ENCODE results near the gene SSH3.

Gene SSH3

GRCh38 chr11:67272327-67273259 lies 30.7 kb upstream of the SSH3 start:
- DNase-seq (peak; percentile 57), ATAC-seq (peak; percentile 16)
- Mint-ChIP-seq H3K9me3 (no peaks in the 10 kb centered on the region), H3K4me1 (peaks cover 98% of the 10 kb centered on the region), H3K36me3 (ENCODE audit: low read depth) (peaks cover 58% of the 10 kb centered on the region), H3K27ac (peak overlapping the region; percentile 100), H3K27me3 (no peaks in the 10 kb centered on the region), H3K4me3 (peak overlapping the region; percentile 95)

DNA sequence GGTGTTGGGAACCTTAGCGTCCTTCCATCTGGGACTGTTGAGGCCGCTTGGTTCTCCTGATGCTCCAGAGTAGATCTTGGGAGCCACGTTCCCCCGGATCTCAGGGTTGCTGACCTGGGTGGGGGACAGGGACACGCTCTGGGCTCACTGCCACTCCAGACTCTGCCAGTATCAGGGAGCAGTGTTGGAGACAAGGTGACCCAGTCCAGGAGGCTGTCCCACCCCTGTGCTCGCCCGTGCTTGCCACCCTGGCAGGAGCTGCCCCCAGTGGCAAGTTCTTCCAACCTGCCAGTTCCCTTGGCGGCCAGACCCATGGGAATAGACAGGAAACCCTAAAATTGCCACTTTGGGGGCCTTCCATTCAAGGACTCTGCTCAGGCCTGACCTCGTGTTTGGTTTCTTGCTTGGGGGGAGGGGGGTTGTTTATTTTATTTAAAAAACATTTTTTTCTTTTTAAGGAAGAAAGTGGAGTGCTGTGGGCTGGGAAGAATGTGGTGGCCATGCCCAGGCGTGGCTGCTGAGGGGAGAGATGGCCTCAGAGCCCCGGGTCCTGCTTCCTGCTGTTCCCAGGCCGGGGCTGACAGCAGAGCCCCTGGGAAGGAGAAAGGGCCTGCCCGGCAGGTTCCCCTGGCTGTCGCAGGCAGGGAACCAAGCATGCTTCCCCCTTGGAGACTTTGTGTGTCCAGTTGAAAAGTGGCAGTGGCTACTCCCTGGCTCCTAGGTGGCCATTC lies 29.9 kb upstream of the SSH3 start:
- Mint-ChIP-seq H3K9me3 (no peaks in the 10 kb centered on the region), H3K27ac (peak overlapping the region; percentile 100), H3K27me3 (no peaks in the 10 kb centered on the region), H3K36me3 (ENCODE audit: low read depth) (peaks cover 53% of the 10 kb centered on the region), H3K4me3 (peak overlapping the region; percentile 95), H3K4me1 (peaks cover 98% of the 10 kb centered on the region)
- ATAC-seq (no peak), DNase-seq (no peak)

GRCh38 chr11:67274768-67275605 lies 28.3 kb upstream of the SSH3 start:
- no peaks in the 10 kb centered on the region for H3K27me3 Mint-ChIP-seq
- H3K36me3 Mint-ChIP-seq (ENCODE audit: low read depth), result peaks cover 47% of the 10 kb centered on the region
- H3K9me3 Mint-ChIP-seq, result no peaks in the 10 kb centered on the region
- peak overlapping the region; percentile 49 for H3K4me3 Mint-ChIP-seq
- H3K4me1 Mint-ChIP-seq, result peaks cover 95% of the 10 kb centered on the region
- H3K27ac Mint-ChIP-seq, result peak overlapping the region; percentile 100
- DNase-seq, result no peak
- ATAC-seq, result no peak

GRCh38 chr11:67275606-67276409 lies 27.5 kb upstream of the SSH3 start:
- Mint-ChIP-seq H3K9me3 (no peaks in the 10 kb centered on the region), H3K36me3 (ENCODE audit: low read depth) (peaks cover 42% of the 10 kb centered on the region), H3K27me3 (no peaks in the 10 kb centered on the region), H3K4me3 (peak overlapping the region; percentile 37), H3K4me1 (peaks cover 90% of the 10 kb centered on the region), H3K27ac (peak overlapping the region; percentile 100)
- DNase-seq (no peak), ATAC-seq (no peak)

DNA sequence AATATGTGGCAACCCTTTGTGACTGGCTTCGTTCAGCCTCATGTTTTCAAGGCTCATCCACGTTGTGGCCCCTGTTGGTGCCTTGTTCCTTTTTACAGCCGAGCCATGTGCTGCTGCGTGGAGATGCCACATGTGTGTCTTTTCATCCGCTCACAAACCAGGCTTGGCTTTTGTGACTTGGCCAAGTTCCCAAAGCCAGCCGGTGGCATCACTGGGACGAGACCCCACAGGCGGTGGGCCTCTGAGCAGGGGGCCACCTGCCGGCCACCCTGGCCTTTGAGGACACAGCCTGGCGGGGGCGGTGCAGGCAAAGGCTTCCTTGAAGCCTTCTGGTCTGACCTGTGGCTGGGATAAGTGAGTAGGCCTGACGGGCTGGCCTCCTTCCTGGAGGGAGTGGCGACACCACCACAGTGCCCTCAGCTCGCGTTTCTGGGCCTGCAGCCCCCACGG lies 26.5 kb upstream of the SSH3 start:
- peak overlapping the region; percentile 78 for H3K4me3 Mint-ChIP-seq
- ATAC-seq, result peak; percentile 72
- H3K9me3 Mint-ChIP-seq, result no peaks in the 10 kb centered on the region
- DNase-seq, result peak; percentile 81
- peak overlapping the region; percentile 100 for H3K27ac Mint-ChIP-seq
- no peaks in the 10 kb centered on the region for H3K27me3 Mint-ChIP-seq
- peaks cover 34% of the 10 kb centered on the region for H3K36me3 Mint-ChIP-seq (ENCODE audit: low read depth)
- H3K4me1 Mint-ChIP-seq, result peaks cover 80% of the 10 kb centered on the region

- peak; percentile 79 for ATAC-seq
- H3K27ac Mint-ChIP-seq, result peak overlapping the region; percentile 100
- no peaks in the 10 kb centered on the region for H3K9me3 Mint-ChIP-seq
- DNase-seq, result peak; percentile 89
- H3K27me3 Mint-ChIP-seq, result no peaks in the 10 kb centered on the region
- peak overlapping the region; percentile 78 for H3K4me3 Mint-ChIP-seq
- H3K4me1 Mint-ChIP-seq, result peaks cover 75% of the 10 kb centered on the region
- peaks cover 36% of the 10 kb centered on the region for H3K36me3 Mint-ChIP-seq (ENCODE audit: low read depth)
These were observed 25.9 kb upstream of the SSH3 start for GRCh38 chr11:67277231-67277961.

GRCh38 chr11:67278135-67278938 lies 25.0 kb upstream of the SSH3 start:
- H3K4me1 Mint-ChIP-seq, result peaks cover 67% of the 10 kb centered on the region
- ATAC-seq (no peak), DNase-seq (no peak)
- H3K9me3 Mint-ChIP-seq, result no peaks in the 10 kb centered on the region
- H3K27me3 Mint-ChIP-seq, result no peaks in the 10 kb centered on the region
- peaks cover 33% of the 10 kb centered on the region for H3K36me3 Mint-ChIP-seq (ENCODE audit: low read depth)
- H3K4me3 Mint-ChIP-seq, result peak overlapping the region; percentile 78
- peak overlapping the region; percentile 100 for H3K27ac Mint-ChIP-seq

GRCh38 chr11:67278939-67279588 lies 24.3 kb upstream of the SSH3 start:
- H3K36me3 Mint-ChIP-seq (ENCODE audit: low read depth), result peaks cover 35% of the 10 kb centered on the region
- no peaks in the 10 kb centered on the region for H3K27me3 Mint-ChIP-seq
- DNase-seq (no peak), ATAC-seq (no peak)
- H3K4me1 Mint-ChIP-seq, result peaks cover 60% of the 10 kb centered on the region
- H3K27ac Mint-ChIP-seq, result peak overlapping the region; percentile 83
- H3K9me3 Mint-ChIP-seq, result no peaks in the 10 kb centered on the region
- no peak overlapping the region for H3K4me3 Mint-ChIP-seq

DNA sequence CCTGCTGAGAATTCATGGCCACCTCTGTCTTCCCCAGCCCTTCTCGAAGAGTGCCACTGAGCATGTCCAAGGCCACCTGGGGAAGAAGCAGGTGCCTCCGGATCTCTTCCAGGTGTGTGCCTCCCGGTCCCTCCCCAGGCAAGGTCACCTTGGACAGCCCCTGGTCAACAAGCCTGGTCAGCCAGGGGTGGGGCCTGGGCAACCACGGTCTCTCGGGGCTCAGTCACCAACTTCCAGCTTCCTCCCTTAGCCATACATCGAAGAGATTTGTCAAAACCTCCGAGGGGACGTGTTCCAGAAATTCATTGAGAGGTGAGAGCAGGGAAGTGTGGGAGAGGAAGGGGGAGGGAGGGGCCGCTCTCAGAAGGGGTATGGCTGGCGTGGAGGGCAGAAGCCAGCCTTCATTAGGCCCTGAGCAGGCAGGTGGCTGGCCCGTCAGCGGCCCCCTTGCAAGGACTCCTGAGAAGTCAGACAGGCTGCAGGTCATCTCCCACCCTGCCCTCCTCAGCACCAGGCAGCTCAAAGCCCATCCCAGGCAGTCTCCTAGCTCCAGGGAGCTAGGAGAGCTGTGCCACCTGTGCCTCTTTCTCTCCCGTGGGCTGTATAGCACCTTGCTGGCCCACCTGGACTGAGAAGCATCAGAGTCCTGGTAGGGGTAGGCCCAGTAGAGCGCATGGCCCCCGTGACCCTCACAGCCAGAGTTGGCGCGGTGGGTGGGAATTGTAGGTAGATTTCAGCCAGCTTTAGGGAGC lies 23.6 kb upstream of the SSH3 start:
- no peaks in the 10 kb centered on the region for H3K27me3 Mint-ChIP-seq
- peak overlapping the region; percentile 83 for H3K27ac Mint-ChIP-seq
- H3K9me3 Mint-ChIP-seq, result no peaks in the 10 kb centered on the region
- no peak overlapping the region for H3K4me3 Mint-ChIP-seq
- peaks cover 53% of the 10 kb centered on the region for H3K4me1 Mint-ChIP-seq
- DNase-seq (no peak), ATAC-seq (no peak)
- H3K36me3 Mint-ChIP-seq (ENCODE audit: low read depth), result peaks cover 33% of the 10 kb centered on the region

DNA sequence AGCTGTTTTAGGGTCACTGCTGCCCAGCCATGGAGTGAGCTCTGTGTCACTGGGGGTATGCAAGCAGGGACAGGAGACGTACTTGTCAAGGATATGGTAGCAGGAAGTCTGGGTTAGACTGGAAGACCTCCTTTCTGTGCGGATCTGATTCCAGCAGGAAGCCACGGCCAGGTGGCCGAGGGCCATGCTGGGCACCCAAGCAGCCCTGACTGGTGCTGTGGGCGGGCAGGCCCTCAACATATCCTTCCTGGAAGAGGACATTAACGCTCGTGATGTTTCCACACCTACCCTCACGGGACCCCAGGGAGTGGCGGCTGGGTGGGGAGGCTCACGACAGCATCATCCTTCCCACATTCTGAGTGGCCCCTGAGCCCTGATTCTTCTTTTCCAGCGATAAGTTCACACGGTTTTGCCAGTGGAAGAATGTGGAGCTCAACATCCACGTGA lies 23.0 kb upstream of the SSH3 start:
- H3K36me3 Mint-ChIP-seq (ENCODE audit: low read depth), result peaks cover 32% of the 10 kb centered on the region
- H3K27ac Mint-ChIP-seq, result peak overlapping the region; percentile 83
- DNase-seq, result no peak
- H3K4me3 Mint-ChIP-seq, result no peak overlapping the region
- no peak for ATAC-seq
- H3K9me3 Mint-ChIP-seq, result no peaks in the 10 kb centered on the region
- H3K27me3 Mint-ChIP-seq, result no peaks in the 10 kb centered on the region
- H3K4me1 Mint-ChIP-seq, result peaks cover 51% of the 10 kb centered on the region

DNA sequence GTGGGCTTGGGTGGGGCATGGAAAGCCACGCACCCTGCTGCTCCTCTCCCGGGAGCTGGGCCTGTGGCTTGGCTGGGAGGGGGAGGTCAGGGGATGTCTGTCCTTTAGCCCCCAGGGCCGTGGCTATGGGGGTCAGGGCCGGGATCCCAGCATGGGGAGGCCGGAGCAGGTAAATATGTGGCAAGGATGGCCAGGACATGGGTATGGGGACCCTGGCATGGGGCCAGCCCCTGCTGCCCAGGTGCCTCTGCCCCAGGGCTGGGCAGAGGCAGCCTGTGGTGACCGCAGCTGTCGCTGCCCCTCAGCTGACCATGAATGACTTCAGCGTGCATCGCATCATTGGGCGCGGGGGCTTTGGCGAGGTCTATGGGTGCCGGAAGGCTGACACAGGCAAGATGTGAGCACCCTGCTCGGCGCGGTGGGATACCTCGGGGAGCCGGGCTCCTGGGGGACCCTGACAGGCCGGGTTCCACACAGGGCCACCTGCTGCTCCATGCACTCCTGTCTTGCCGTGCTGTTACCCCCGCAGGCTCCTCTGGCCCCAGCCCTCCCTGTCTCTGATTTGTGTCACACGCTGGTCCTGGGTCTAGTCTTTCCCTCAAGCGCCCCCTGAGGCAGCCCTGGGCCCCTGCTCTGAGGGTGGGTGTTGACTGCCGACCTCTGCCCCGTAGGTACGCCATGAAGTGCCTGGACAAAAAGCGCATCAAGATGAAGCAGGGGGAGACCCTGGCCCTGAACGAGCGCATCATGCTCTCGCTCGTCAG lies 22.4 kb upstream of the SSH3 start:
- H3K27ac Mint-ChIP-seq, result peak overlapping the region; percentile 83
- peaks cover 28% of the 10 kb centered on the region for H3K36me3 Mint-ChIP-seq (ENCODE audit: low read depth)

More for the DNA sequence above, 22.4 kb upstream of the SSH3 start:
- Mint-ChIP-seq H3K9me3 (no peaks in the 10 kb centered on the region), H3K27me3 (no peaks in the 10 kb centered on the region), H3K4me1 (peaks cover 50% of the 10 kb centered on the region), H3K4me3 (no peak overlapping the region)
- DNase-seq, result no peak
- ATAC-seq, result no peak

All from activated naive CD8-positive, alpha-beta T cell treated with anti-CD3 and anti-CD28 coated beads, Interleukin-2, amount 50 U/mL, for 24 hours (primary cell).